Stimulated activated memory B cell treated with anti-CD40 and anti-IgM and Interleukin-4, amounts not matched to agents 10 μg/mL and 1 μg/mL and 100 μg/mL, for 72 hours (primary cell): ENCODE measurements around the gene MIER2.
A peak's percentile ranks its signal among the peaks of the same experiment; 100 is the strongest.

ENCODE experiments used
- ATAC-seq: fragments of 150-1000 bp; cut with Tn5 transposase; 2 replicates; pipeline ENCODE4 v1.10.0; 2021
- H3K27ac Mint-ChIP-seq: one replicate; pipeline ENCODE4 v1.8.0; 2022; ENCODE audit warnings: mild to moderate bottlenecking, mixed read lengths
- H3K27me3 Mint-ChIP-seq: one replicate; pipeline ENCODE4 v1.8.0; 2022; ENCODE audit warnings: mixed read lengths
- H3K36me3 Mint-ChIP-seq: one replicate; pipeline ENCODE4 v1.8.0; 2022; ENCODE audit warnings: mixed read lengths
- H3K4me1 Mint-ChIP-seq: one replicate; pipeline ENCODE4 v1.8.0; 2022; ENCODE audit warnings: mixed read lengths
- H3K4me3 Mint-ChIP-seq: one replicate; pipeline ENCODE4 v1.8.0; 2022; ENCODE audit warnings: mild to moderate bottlenecking, moderate library complexity, mixed read lengths
- H3K9me3 Mint-ChIP-seq: one replicate; pipeline ENCODE4 v1.8.0; 2022; ENCODE audit warnings: mixed read lengths

MIER2 gene

GRCh38 chr19:296476-297225 lies 47.9 kb downstream of the MIER2 start:
- H3K4me3 Mint-ChIP-seq = no peak overlapping the region
- H3K27me3 Mint-ChIP-seq = peaks cover 47% of the 10 kb centered on the region
- no peaks in the 10 kb centered on the region for H3K36me3 Mint-ChIP-seq
- peaks cover 15% of the 10 kb centered on the region for H3K4me1 Mint-ChIP-seq
- no peaks in the 10 kb centered on the region for H3K9me3 Mint-ChIP-seq
- no peak for ATAC-seq
- no peak overlapping the region for H3K27ac Mint-ChIP-seq

GRCh38 chr19:295687-296370 lies 48.8 kb downstream of the MIER2 start:
- Mint-ChIP-seq H3K4me3 (no peak overlapping the region), H3K27ac (no peak overlapping the region), H3K27me3 (peaks cover 47% of the 10 kb centered on the region), H3K9me3 (no peaks in the 10 kb centered on the region), H3K4me1 (peaks cover 15% of the 10 kb centered on the region), H3K36me3 (no peaks in the 10 kb centered on the region)
- ATAC-seq = no peak

GRCh38 chr19:294946-295686 lies 49.5 kb downstream of the MIER2 start:
- no peak overlapping the region for H3K27ac Mint-ChIP-seq
- H3K4me3 Mint-ChIP-seq = peak overlapping the region; percentile 23
- ATAC-seq = peak; percentile 62

GRCh38 chr19:294341-294945 lies 50.2 kb downstream of the MIER2 start:
- no peak overlapping the region for H3K27ac Mint-ChIP-seq
- peak overlapping the region; percentile 18 for H3K4me3 Mint-ChIP-seq

More at GRCh38 chr19:294946-295686, 49.5 kb downstream of the MIER2 start:
- Mint-ChIP-seq H3K9me3 (no peaks in the 10 kb centered on the region), H3K36me3 (no peaks in the 10 kb centered on the region), H3K4me1 (peaks cover 15% of the 10 kb centered on the region), H3K27me3 (peaks cover 51% of the 10 kb centered on the region)

GRCh38 chr19:293436-294110 lies 51.0 kb downstream of the MIER2 start:
- Mint-ChIP-seq H3K9me3 (no peaks in the 10 kb centered on the region), H3K27me3 (peaks cover 67% of the 10 kb centered on the region)

More at GRCh38 chr19:294341-294945, 50.2 kb downstream of the MIER2 start:
- Mint-ChIP-seq H3K9me3 (no peaks in the 10 kb centered on the region), H3K4me1 (peaks cover 15% of the 10 kb centered on the region), H3K36me3 (no peaks in the 10 kb centered on the region), H3K27me3 (peaks cover 58% of the 10 kb centered on the region)
- no peak for ATAC-seq

GRCh38 chr19:292951-293350 lies 51.6 kb downstream of the MIER2 start:
- no peak overlapping the region for H3K27ac Mint-ChIP-seq
- H3K4me3 Mint-ChIP-seq = no peak overlapping the region
- no peak for ATAC-seq
- H3K27me3 Mint-ChIP-seq = peaks cover 73% of the 10 kb centered on the region
- peaks cover 15% of the 10 kb centered on the region for H3K4me1 Mint-ChIP-seq
- no peaks in the 10 kb centered on the region for H3K36me3 Mint-ChIP-seq
- no peaks in the 10 kb centered on the region for H3K9me3 Mint-ChIP-seq

More at GRCh38 chr19:293436-294110, 51.0 kb downstream of the MIER2 start:
- Mint-ChIP-seq H3K27ac (no peak overlapping the region), H3K36me3 (no peaks in the 10 kb centered on the region), H3K4me3 (no peak overlapping the region), H3K4me1 (peaks cover 15% of the 10 kb centered on the region)
- no peak for ATAC-seq

GRCh38 chr19:292281-292884 lies 52.2 kb downstream of the MIER2 start:
- H3K27ac Mint-ChIP-seq = no peak overlapping the region
- peaks cover 79% of the 10 kb centered on the region for H3K27me3 Mint-ChIP-seq
- no peak for ATAC-seq
- H3K36me3 Mint-ChIP-seq = no peaks in the 10 kb centered on the region
- no peak overlapping the region for H3K4me3 Mint-ChIP-seq
- peaks cover 15% of the 10 kb centered on the region for H3K4me1 Mint-ChIP-seq
- no peaks in the 10 kb centered on the region for H3K9me3 Mint-ChIP-seq

- Mint-ChIP-seq H3K9me3 (no peaks in the 10 kb centered on the region), H3K27ac (no peak overlapping the region), H3K4me3 (no peak overlapping the region), H3K4me1 (peaks cover 15% of the 10 kb centered on the region), H3K27me3 (peaks cover 81% of the 10 kb centered on the region), H3K36me3 (no peaks in the 10 kb centered on the region)
- peak; percentile 21 for ATAC-seq
Observed at GRCh38 chr19:291561-292280, 52.9 kb downstream of the MIER2 start.

GRCh38 chr19:291006-291521 lies 53.5 kb downstream of the MIER2 start, which contains the start of gene PLPP2:
PLPP2 (minus strand) TSS chr19:291403; CDS start chr19:291336, 67 bp downstream.
- Mint-ChIP-seq H3K27me3 (peaks cover 75% of the 10 kb centered on the region), H3K36me3 (no peaks in the 10 kb centered on the region), H3K4me1 (peaks cover 15% of the 10 kb centered on the region), H3K9me3 (no peaks in the 10 kb centered on the region), H3K27ac (no peak within 1 kb of the TSS), H3K4me3 (no peak within 1 kb of the TSS)
- ATAC-seq = peak; percentile 44

- H3K27me3 Mint-ChIP-seq = peaks cover 72% of the 10 kb centered on the region
- no peak overlapping the region for H3K4me3 Mint-ChIP-seq
- H3K9me3 Mint-ChIP-seq = no peaks in the 10 kb centered on the region
- no peaks in the 10 kb centered on the region for H3K36me3 Mint-ChIP-seq
- ATAC-seq = no peak
- no peak overlapping the region for H3K27ac Mint-ChIP-seq
- peaks cover 15% of the 10 kb centered on the region for H3K4me1 Mint-ChIP-seq
Observed at GRCh38 chr19:290372-291005, 54.1 kb downstream of the MIER2 start.

GRCh38 chr19:289651-290371 lies 54.8 kb downstream of the MIER2 start:
- Mint-ChIP-seq H3K4me3 (no peak overlapping the region), H3K4me1 (peaks cover 13% of the 10 kb centered on the region), H3K27ac (no peak overlapping the region), H3K9me3 (no peaks in the 10 kb centered on the region), H3K36me3 (no peaks in the 10 kb centered on the region), H3K27me3 (peaks cover 67% of the 10 kb centered on the region)
- no peak for ATAC-seq

GRCh38 chr19:288911-289310 lies 55.7 kb downstream of the MIER2 start:
- Mint-ChIP-seq H3K27ac (no peak overlapping the region), H3K4me3 (no peak overlapping the region), H3K9me3 (no peaks in the 10 kb centered on the region), H3K27me3 (peaks cover 67% of the 10 kb centered on the region), H3K4me1 (peaks cover 4% of the 10 kb centered on the region), H3K36me3 (no peaks in the 10 kb centered on the region)
- no peak for ATAC-seq
